ENCODE data around the gene HTRA3. TPM values are rescaled to one million over a fixed set of nuclear protein-coding genes. Genes with fewer than 3 reads are reported as not detected.

Gene HTRA3
- total and polyA plus RNA-seq, 2 experiments from 2014 or later: 19.4 to 34.9 TPM

DNA sequence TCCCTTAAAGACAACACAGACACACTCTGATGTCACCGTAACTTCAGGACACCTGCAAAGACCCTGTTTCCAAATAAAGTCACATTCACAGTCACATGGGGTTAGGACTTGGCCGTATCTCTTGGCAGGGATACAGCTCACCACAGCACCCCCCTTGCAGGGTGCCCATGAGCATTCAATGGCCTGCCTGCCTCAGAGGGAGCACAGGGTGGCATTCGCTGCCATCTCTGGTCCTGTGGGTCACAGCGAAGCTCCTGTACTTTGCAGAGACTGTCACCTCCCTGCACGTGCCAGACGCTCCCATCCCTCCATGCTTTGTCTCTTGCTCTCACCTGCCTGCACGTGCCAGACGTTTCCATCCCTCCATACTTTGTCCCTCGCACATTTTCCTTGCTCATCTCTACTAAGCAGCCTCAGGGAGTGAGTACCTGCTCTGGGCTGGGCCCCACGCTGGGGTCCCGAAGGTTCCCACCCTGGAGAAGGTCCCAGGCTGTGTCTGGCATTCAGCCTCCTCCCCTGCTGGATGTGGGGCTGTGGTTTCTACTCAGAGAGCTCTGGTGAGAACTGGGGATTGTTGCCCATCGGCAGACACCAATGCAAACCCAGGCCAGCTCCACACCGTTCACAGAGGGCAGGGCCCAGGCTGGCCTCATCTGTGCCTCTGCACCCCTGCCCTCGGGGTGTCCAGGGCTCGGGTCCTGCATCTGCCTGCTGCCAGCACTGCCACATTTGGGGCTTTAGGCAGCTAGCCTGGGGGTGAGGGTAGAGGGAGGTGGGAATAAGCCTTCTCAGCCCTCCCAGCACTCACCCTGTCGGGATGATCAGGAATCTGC, 15.8 kb downstream of the HTRA3 start:
- no peak for DNase-seq (ENCODE audit: low spot score)
- 90% methylated on average over 16 of the region's 16 CpGs for WGBS (ENCODE audit: low lambda C conversion rate, missing lambda C conversion rate)
- Histone ChIP-seq H4K20me1 (ENCODE audit: insufficient read depth, poor library complexity, severe bottlenecking) (no peaks in the 10 kb centered on the region), H3K79me2 (no peaks in the 10 kb centered on the region), H3K27ac (no peak overlapping the region), H3K27me3 (no peaks in the 10 kb centered on the region), H2AFZ (no peak overlapping the region), H3K9me2 (replicated peaks; ENCODE audit: insufficient read depth) (no peaks in the 10 kb centered on the region), H3K4me3 (no peak overlapping the region), H3K4me2 (no peak overlapping the region), H3K4me1 (ENCODE audit: insufficient read depth) (no peaks in the 10 kb centered on the region), H3K36me3 (replicated peaks; ENCODE audit: insufficient read depth, low read depth) (no peaks in the 10 kb centered on the region), H3K9me3 (ENCODE audit: low read depth) (no peaks in the 10 kb centered on the region)
- TF ChIP-seq EZH2 (IDR thresholded peaks at IDR 0.05; ENCODE audit: borderline replicate concordance) (no peak), CTCF (IDR thresholded peaks at IDR 0.05; ENCODE audit: poor library complexity) (no peak), EZH2phosphoT487 (IDR thresholded peaks at IDR 0.05; ENCODE audit: low read depth, severe bottlenecking, unreplicated experiment) (no peak)

DNA sequence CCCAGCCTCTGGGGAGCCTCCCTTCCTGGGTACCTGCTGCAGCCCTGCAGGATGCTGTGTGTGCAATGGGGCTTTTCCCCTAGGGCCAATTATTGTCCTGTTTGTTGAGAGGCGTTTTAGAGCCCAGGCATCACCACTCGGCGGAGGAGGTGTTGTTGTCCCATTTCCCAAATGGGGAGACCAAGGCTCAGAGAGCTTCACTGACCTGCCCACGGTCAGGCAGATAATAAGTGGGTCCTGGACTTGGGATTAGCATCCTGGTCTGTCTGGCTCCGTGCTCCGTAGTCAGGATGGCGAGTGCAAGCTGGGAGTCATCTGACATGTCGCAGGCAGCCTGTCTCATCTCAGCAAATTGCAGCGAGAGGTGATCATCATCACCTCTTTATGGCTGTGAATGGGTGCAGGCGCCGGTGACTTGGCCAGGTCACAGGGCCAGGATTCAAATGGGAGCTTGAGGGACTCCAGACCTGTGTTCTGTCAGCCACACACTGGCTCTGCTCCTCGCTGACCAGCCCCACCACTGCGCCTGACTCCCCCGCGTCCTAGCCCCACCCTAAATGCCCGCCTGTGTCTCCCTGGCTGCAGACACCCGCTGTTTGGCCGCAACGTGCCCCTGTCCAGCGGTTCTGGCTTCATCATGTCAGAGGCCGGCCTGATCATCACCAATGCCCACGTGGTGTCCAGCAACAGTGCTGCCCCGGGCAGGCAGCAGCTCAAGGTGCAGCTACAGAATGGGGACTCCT, 16.6 kb downstream of the HTRA3 start:
- Histone ChIP-seq H4K20me1 (ENCODE audit: insufficient read depth, poor library complexity, severe bottlenecking) (no peaks in the 10 kb centered on the region), H3K79me2 (no peaks in the 10 kb centered on the region), H3K4me2 (no peak overlapping the region), H3K9me3 (ENCODE audit: low read depth) (no peaks in the 10 kb centered on the region), H3K36me3 (replicated peaks; ENCODE audit: insufficient read depth, low read depth) (no peaks in the 10 kb centered on the region), H3K4me3 (no peak overlapping the region), H2AFZ (no peak overlapping the region), H3K4me1 (ENCODE audit: insufficient read depth) (no peaks in the 10 kb centered on the region), H3K27me3 (no peaks in the 10 kb centered on the region), H3K9me2 (replicated peaks; ENCODE audit: insufficient read depth) (no peaks in the 10 kb centered on the region), H3K27ac (no peak overlapping the region)
- WGBS (ENCODE audit: low lambda C conversion rate, missing lambda C conversion rate): 67% methylated on average over 23 of the region's 23 CpGs
- TF ChIP-seq EZH2phosphoT487 (IDR thresholded peaks at IDR 0.05; ENCODE audit: low read depth, severe bottlenecking, unreplicated experiment) (no peak), CTCF (IDR thresholded peaks at IDR 0.05; ENCODE audit: poor library complexity) (no peak), EZH2 (IDR thresholded peaks at IDR 0.05; ENCODE audit: borderline replicate concordance) (no peak)
- DNase-seq (ENCODE audit: low spot score): no peak

DNA sequence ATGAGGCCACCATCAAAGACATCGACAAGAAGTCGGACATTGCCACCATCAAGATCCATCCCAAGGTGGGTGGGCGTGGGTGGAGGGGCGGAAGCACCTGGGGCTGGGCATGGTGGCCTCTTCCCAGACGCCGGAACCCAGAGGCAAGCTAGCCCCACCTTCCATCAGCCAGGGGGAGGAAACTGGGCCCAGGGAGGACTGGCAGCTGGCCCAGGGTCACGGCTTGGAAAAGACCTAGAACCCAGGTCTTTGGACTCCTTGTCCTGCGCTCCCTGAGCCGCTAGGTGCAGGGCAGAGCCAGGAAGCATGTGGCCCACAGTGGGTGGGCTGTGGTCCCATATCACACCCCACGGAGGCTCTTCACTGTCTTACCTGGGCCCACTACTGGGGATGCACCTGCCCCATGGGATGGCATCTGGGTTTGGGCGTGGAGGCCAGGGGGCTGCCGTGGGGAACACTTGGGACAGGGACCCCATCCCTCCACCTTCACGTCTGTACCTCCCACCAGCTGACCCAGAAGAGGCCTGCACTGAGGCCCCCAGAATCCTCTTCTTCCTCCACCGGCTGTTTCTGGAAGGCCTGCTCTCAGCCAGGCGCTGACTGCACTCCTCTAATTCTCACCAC, 17.3 kb downstream of the HTRA3 start:
- no peak overlapping the region for H3K4me3 ChIP-seq
- no peaks in the 10 kb centered on the region for H4K20me1 ChIP-seq (ENCODE audit: insufficient read depth, poor library complexity, severe bottlenecking)
- H3K27ac ChIP-seq: no peak overlapping the region
- H3K9me3 ChIP-seq (ENCODE audit: low read depth): no peaks in the 10 kb centered on the region
- H3K36me3 ChIP-seq (replicated peaks; ENCODE audit: insufficient read depth, low read depth): no peaks in the 10 kb centered on the region
- H2AFZ ChIP-seq: no peak overlapping the region
- no peak overlapping the region for H3K4me2 ChIP-seq
- no peaks in the 10 kb centered on the region for H3K27me3 ChIP-seq
- H3K4me1 ChIP-seq (ENCODE audit: insufficient read depth): no peaks in the 10 kb centered on the region
- DNase-seq (ENCODE audit: low spot score): no peak
- TF ChIP-seq EZH2 (IDR thresholded peaks at IDR 0.05; ENCODE audit: borderline replicate concordance): no peak
- no peak for TF ChIP-seq EZH2phosphoT487 (IDR thresholded peaks at IDR 0.05; ENCODE audit: low read depth, severe bottlenecking, unreplicated experiment)
- no peak for TF ChIP-seq CTCF (IDR thresholded peaks at IDR 0.05; ENCODE audit: poor library complexity)
- no peaks in the 10 kb centered on the region for H3K9me2 ChIP-seq (replicated peaks; ENCODE audit: insufficient read depth)
- 92% methylated on average over 15 of the region's 15 CpGs for WGBS (ENCODE audit: low lambda C conversion rate, missing lambda C conversion rate)
- no peaks in the 10 kb centered on the region for H3K79me2 ChIP-seq

All from hepatocyte (in vitro differentiated cells).